ENCODE data around the gene SET. TPM values are rescaled to one million over a fixed set of nuclear protein-coding genes. Genes with fewer than 3 reads are reported as not detected.

SET gene
- total RNA-seq, 2 experiments from 2014 or later = 436 to 623 TPM

DNA sequence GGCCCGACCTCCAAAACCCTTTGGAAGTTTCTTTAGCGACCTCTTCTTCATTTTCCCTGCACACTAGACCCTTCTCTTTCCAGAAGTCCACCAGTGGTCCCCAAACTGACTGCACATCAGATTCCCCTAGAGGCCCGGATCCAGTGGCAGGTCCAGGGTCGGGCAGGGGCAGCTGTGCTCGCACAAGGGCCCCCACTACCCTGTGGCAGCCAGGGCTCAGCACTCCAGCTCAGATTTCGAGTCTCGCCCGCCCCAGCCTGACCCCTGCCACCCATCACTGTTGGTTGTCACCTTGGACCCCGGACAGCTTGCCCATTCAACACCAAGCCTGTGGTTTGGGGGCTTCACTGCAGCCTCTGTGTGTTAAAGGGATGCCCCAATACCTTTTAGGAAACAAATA is 42.7 kb downstream of the SET start:
- CTCF ChIA-PET = no interaction called here
- ATAC-seq = no peak
- no peaks in the 10 kb centered on the region for H3K9me3 Mint-ChIP-seq (ENCODE audit: low read depth)
- no peak overlapping the region for H3K27ac Mint-ChIP-seq
- H3K4me1 Mint-ChIP-seq = peaks cover 10% of the 10 kb centered on the region
- no peaks in the 10 kb centered on the region for H3K27me3 Mint-ChIP-seq
- peaks cover 6% of the 10 kb centered on the region for H3K36me3 Mint-ChIP-seq
- H3K4me3 Mint-ChIP-seq = no peak overlapping the region
- DNase-seq = no peak

DNA sequence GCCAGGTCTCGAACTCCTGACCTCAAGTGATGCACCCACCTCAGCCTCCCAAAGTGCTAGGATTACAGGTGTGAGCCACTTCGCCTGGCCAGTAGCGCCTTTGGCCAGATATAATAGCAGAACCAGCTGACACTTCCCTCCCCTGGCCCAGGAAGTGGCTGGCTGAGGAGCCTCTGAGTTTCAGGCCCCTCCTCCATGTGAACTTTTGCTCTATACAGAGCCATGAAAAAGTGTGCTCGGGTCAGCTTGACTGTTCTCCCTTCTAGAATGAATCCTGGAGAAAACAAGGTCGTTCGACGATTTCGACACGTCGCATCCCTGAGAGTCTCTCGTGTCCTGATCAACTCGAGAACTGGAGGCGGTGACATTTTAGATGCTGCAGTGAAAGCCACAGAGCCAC is 43.6 kb downstream of the SET start:
- Mint-ChIP-seq H3K27me3 (no peaks in the 10 kb centered on the region), H3K27ac (no peak overlapping the region), H3K4me3 (no peak overlapping the region), H3K9me3 (ENCODE audit: low read depth) (no peaks in the 10 kb centered on the region), H3K4me1 (peaks cover 8% of the 10 kb centered on the region), H3K36me3 (peaks cover 9% of the 10 kb centered on the region)
- ATAC-seq (no peak), DNase-seq (no peak)
- CTCF ChIA-PET = interaction anchor here (0.9 kb wide), 1 partner anchor 437 kb away, joined by 3 read pairs; no protein-coding TSS in a partner anchor

DNA sequence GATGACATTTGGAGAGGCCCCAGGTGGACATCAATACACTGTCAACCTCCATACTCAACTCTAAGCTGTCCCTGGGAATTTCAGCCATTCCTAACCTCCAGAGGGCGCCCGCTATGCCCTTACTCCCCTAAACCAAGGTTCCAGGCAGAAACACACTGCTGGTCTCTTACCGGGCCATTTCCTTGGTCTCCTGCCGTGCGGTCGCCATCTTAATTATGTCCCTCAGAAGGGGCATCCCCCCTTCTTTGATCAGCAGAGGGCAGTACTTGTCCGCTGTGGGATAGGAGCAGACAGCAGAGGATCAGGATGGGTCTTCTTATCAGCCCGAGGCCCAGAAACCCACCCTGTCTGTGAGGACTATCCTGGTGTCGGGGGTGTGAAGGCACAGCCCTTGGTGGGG is 44.2 kb downstream of the SET start:
- ATAC-seq (no peak), DNase-seq (no peak)
- Mint-ChIP-seq H3K4me1 (peaks cover 4% of the 10 kb centered on the region), H3K36me3 (peaks cover 9% of the 10 kb centered on the region), H3K4me3 (no peak overlapping the region), H3K9me3 (ENCODE audit: low read depth) (no peaks in the 10 kb centered on the region), H3K27ac (no peak overlapping the region), H3K27me3 (no peaks in the 10 kb centered on the region)
- CTCF ChIA-PET = interaction anchor here (0.8 to 0.9 kb wide), 2 partner anchors 24 to 438 kb away, joined by 3 read pairs; no protein-coding TSS in a partner anchor

DNA sequence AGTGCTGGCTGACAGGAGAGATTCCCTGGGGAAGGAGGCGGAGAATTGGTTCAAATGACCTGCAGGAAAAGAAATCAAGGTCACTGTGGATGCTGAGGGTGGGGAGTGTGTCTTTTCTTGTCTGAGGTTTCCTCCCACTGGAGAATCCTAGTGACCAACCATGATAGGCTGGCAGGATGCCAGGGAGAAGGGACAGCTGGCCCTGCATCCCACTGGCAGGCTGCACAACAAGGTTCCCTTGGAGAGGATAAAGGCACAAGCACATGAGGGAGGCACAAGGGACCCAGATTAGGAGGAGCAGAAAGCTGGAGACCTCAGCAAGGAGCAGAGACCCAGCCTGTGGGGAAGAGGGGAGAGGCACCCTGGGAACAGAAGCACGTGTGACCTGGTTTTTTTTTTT is 46.4 kb downstream of the SET start:
- Mint-ChIP-seq H3K27ac (no peak overlapping the region), H3K4me1 (peaks cover 4% of the 10 kb centered on the region), H3K27me3 (no peaks in the 10 kb centered on the region), H3K4me3 (no peak overlapping the region), H3K36me3 (peaks cover 9% of the 10 kb centered on the region), H3K9me3 (ENCODE audit: low read depth) (no peaks in the 10 kb centered on the region)
- DNase-seq (no peak), ATAC-seq (no peak)
- CTCF ChIA-PET = interaction anchor here (1.0 to 2.0 kb wide), 3 partner anchors 11 to 83 kb away, joined by 3 to 10 read pairs (median 3); partner anchors contain the start of genes ENDOG, PKN3 and ZDHHC12

DNA sequence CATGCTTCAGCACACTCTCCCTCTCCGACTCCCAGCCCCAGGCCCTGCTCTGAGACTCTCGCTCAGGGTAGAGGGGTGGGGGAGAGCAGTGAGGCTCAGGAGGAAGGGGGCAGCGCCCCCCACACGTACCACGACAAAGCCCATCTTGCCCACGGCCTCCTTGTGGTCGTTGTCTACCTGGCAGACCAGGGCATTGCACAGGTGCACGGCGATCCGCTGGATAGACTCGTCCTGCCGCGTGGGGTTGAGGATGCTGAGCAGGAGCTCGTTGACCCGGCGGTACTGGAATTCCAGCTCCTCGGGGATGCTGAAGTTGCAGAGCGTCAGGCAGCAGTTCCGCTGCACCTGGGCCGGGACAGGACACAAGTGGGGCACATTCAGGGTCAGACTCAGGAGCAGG is 53.4 kb downstream of the SET start:
- CTCF ChIA-PET = no interaction called here
- ATAC-seq (no peak), DNase-seq (no peak)
- H3K4me3 Mint-ChIP-seq = no peak overlapping the region
- no peak overlapping the region for H3K27ac Mint-ChIP-seq
- H3K36me3 Mint-ChIP-seq = peaks cover under 1% of the 10 kb centered on the region
- H3K4me1 Mint-ChIP-seq = no peaks in the 10 kb centered on the region
- H3K27me3 Mint-ChIP-seq = no peaks in the 10 kb centered on the region
- H3K9me3 Mint-ChIP-seq (ENCODE audit: low read depth) = no peaks in the 10 kb centered on the region

DNA sequence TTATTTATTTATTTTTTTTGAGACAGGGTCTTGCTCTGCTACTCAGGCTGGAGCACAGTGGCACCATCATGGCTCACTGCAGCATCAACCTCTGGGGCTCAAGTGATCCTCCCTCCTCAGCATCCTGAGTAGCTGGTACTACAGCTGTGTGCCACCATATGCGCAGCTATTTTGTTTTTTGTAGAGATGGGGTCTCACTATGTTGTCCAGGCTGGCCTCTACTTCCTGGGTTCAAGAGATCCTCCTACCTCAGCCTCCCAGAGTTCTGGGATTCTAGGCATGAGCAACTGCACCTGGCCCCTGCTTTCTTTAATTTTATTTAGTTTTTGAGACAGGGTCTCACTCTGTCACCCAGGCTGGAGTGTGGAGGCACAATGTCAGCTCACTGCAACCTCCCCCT is 54.4 kb downstream of the SET start:
- no peak for DNase-seq
- H3K36me3 Mint-ChIP-seq = no peaks in the 10 kb centered on the region
- ATAC-seq = no peak
- no peak overlapping the region for H3K27ac Mint-ChIP-seq
- H3K4me1 Mint-ChIP-seq = no peaks in the 10 kb centered on the region
- no peaks in the 10 kb centered on the region for H3K27me3 Mint-ChIP-seq
- H3K4me3 Mint-ChIP-seq = no peak overlapping the region
- CTCF ChIA-PET = no interaction called here
- H3K9me3 Mint-ChIP-seq (ENCODE audit: low read depth) = no peaks in the 10 kb centered on the region

Other genes with a start within 250 kb of the SET start
- 10 to 100 TPM; 71.8 to 82.7 TPM for gene ODF2, start 233.2 kb upstream of the SET start, total RNA-seq
- 10 to 100 TPM; 51.0 to 55.7 TPM for gene GLE1, start 184.5 kb upstream of the SET start, total RNA-seq
- gene SPTAN1, start 136.6 kb upstream of the SET start, total RNA-seq = 100 to 1,000 TPM; 275 to 315 TPM
- gene DYNC2I2, start 32.4 kb upstream of the SET start, total RNA-seq = 10 to 100 TPM; 52.5 to 67.8 TPM
- gene PKN3, start 13.3 kb downstream of the SET start, total RNA-seq = 1 to 10 TPM; 8.1 to 9.1 TPM
- gene ZDHHC12, start 34.9 kb downstream of the SET start, total RNA-seq = 10 to 100 TPM; 67.8 to 90.0 TPM
- gene ZER1, start 82.7 kb downstream of the SET start, total RNA-seq = 10 to 100 TPM; 17.7 to 18.2 TPM
- gene TBC1D13, start 98.0 kb downstream of the SET start, total RNA-seq = 10 to 100 TPM; 21.5 to 22.2 TPM
- 10 to 100 TPM; 19.0 to 22.3 TPM for gene ENDOG, start 129.3 kb downstream of the SET start, total RNA-seq
- gene SPOUT1, start 140.6 kb downstream of the SET start, total RNA-seq = 100 to 1,000 TPM in 1 of 2 experiments, 10 to 100 TPM in 1; 83.3 to 104 TPM
- 10 to 100 TPM; 12.7 to 20.6 TPM for gene KYAT1, start 192.7 kb downstream of the SET start, total RNA-seq
- gene LRRC8A, start 192.9 kb downstream of the SET start, total RNA-seq = 10 to 100 TPM; 25.6 to 26.7 TPM
- under 1 TPM; 0.47 to 0.63 TPM for gene PHYHD1, start 231.8 kb downstream of the SET start, total RNA-seq